Stimulated activated CD8-positive, alpha-beta memory T cell treated with anti-CD3 and anti-CD28 coated beads, Interleukin-12 subunit alpha, Interleukin-12 subunit beta, amount 100 ng/mL, for 24 hours (primary cell): Measurements from ENCODE around the gene CDIPT.

ENCODE experiments used
- DNase-seq: peaks from one replicate; pipeline ENCODE4 v3.0.0-alpha.2; 2020; ENCODE audit errors: extremely low read depth

The CDIPT gene

GRCh38 chr16:29810699-29811169, 52.3 kb downstream of the CDIPT start:
- no peak for DNase-seq

GRCh38 chr16:29809850-29810698, 53.0 kb downstream of the CDIPT start:
- no peak for DNase-seq

DNA sequence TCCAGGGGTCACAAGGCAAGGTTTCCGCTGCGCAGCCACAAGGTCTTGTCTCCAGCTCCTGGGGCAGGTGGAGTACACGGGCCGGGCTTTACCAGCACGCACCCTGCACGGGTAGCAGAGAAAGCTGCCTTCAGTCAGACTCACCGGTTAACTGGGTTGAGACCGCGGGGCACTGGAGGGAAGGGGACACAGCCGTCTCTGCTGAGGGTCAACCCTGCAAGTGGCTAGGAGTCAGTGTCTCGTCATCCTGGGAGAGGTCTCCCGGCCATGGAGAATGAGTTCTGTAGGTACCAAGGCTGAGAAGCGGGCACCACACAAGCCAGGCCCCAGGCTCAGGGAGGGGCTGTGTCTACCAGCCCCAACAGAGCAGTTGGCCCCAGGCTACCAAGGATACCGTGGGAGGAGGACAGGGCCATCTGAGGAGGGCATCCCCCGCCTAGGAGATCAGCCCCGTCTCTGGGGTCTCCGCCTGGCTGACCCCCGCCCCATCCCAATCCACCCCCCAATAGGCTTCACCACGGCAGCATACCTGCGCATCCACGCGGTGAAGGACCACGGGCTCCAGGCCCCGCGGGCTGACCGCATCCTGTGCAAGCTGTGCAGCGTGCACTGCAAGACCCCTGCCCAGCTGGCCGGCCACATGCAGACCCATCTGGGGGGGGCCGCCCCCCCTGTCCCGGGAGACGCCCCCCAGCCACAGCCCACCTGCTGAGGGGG, 53.8 kb downstream of the CDIPT start:
- DNase-seq, result no peak
